HUES48 (cell line): ENCODE results near the gene RALGPS2.

Experiments used
- H3K27ac ChIP-seq: one replicate; pipeline ENCODE4 v1.7.0; 2013; ENCODE audit warnings: low read depth, low read length, inconsistent platforms
- H3K27me3 ChIP-seq: 2 replicates; pipeline ENCODE4 v1.6.1; 2013; ENCODE audit warnings: mild to moderate bottlenecking, low read length; ENCODE audit not compliant: control insufficient read depth, insufficient read depth
- H3K36me3 ChIP-seq: 2 replicates; pipeline ENCODE4 v1.6.1; 2013; ENCODE audit warnings: low read length; ENCODE audit not compliant: control insufficient read depth, insufficient read depth
- H3K4me1 ChIP-seq: 2 replicates; pipeline ENCODE4 v1.6.1; 2013; ENCODE audit warnings: mild to moderate bottlenecking, low read length; ENCODE audit not compliant: control insufficient read depth, insufficient read depth
- H3K4me3 ChIP-seq: 2 replicates; pipeline ENCODE4 v1.5.1; 2013; ENCODE audit warnings: mild to moderate bottlenecking, low read depth, low read length
- H3K9ac ChIP-seq: 2 replicates; pipeline ENCODE4 v1.6.1; 2013; ENCODE audit warnings: mild to moderate bottlenecking, low read depth, low read length, moderate library complexity
- H3K9me3 ChIP-seq: 2 replicates; pipeline ENCODE4 v1.6.1; 2013; ENCODE audit warnings: low read length; ENCODE audit not compliant: control insufficient read depth, insufficient read depth

The RALGPS2 gene

DNA sequence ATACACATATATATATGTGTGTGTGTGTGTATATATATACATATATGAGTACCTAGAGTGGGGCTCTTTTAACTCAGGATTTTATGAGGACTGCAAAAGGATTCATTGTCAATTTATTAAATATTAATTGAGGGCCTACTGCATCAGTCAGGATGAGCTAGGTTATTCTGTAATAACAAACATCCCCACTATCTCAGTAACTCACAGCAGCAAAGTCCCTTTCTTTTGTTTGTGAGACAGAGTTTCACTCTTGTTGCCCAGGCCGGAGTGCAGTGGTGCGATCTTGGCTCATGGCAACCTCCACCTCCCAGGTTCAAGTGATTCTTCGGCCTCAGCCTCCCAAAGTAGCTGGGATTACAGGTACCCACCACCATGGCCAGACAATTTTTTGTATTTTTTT is 236.8 kb downstream of the RALGPS2 start:
- H3K9ac ChIP-seq, result no peak overlapping the region
- no peaks in the 10 kb centered on the region for H3K4me1 ChIP-seq
- H3K4me3 ChIP-seq, result no peak overlapping the region
- no peaks in the 10 kb centered on the region for H3K9me3 ChIP-seq
- H3K27me3 ChIP-seq, result no peaks in the 10 kb centered on the region
- no peaks in the 10 kb centered on the region for H3K36me3 ChIP-seq
- H3K27ac ChIP-seq, result no peak overlapping the region

DNA sequence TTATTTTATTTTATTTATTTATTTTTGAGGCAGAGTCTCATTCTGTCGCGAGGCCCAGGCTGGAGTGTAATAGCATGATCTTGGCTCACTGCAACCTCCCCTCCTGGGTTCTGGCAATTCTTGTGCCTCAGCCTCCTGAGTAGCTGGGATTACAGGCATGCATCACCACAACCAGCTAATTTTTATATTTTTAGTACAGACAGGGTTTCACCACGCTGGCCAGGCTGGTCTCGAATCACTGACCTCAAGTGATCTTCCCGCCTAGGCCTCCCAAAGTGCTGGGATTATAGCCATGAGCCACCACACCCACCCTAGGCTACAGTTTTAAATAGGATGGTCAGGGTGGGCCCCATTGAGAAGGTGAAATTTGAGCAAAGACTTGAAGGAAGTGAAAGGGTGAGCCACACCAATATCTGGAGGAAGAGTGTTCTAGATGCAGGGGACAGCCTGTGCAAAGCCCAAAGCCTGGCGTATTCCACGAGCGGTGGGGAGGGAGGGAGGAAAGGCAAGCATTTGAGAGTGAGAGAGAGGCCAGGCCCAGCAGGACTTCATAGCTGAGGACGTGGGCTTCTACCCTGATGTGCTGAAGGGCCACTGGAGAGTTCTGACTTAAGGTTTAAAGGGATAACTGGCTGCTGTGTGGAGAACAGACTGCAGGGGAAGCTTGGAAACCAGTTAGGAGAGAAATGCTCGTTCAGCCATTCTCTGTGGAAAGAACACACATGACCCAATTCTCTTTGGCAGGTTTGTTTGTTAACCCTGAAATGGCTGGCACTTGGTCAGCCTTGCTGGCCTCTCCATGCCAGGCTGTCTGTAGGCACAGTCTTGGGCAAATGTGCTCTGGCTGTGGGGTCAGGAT is 238.0 kb downstream of the RALGPS2 start:
- Histone ChIP-seq H3K27ac (no peak overlapping the region), H3K9me3 (no peaks in the 10 kb centered on the region), H3K9ac (no peak overlapping the region), H3K36me3 (no peaks in the 10 kb centered on the region), H3K4me1 (no peaks in the 10 kb centered on the region), H3K4me3 (no peak overlapping the region), H3K27me3 (no peaks in the 10 kb centered on the region)

DNA sequence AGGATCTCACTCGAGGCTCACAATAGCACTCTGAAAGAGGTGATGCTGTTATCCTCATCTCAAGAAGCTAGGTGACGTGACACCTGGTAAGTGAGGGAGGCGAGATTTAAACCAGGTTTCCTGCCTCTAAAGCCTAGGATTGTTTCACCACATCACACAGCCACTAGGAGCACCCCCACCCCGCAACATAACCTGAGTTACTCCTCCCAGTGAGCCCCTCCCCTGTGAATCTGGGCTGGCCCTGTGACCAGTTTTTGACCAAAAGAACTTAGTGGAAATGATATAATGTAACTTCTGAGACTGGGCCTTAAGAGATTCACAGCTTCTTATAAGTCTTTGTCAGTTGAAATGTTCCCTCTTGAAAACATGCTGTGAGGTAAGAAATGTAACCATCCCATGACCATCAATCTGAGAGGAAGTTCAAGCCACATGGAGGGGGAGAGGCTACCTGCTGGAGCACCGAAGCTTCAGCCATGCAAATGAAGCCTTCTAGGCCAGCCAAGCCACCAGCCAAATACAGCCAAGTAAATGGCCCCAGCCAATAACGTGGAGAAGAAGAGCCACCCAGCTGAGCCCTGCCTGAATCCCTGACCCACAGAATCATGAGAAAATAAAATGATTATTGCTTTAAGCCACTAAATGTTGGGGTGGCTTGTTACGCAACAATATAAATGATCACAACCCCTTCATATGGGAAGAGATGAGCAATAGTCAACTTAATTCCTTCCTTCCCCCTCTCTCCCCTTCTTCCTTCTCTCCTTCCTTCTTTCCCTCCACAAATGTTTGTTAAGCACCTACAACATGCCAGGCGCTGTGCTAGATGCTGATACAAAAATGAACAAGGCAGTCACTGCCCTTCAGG is 239.7 kb downstream of the RALGPS2 start:
- Histone ChIP-seq H3K9ac (no peak overlapping the region), H3K27ac (no peak overlapping the region), H3K4me1 (no peaks in the 10 kb centered on the region), H3K9me3 (no peaks in the 10 kb centered on the region), H3K4me3 (no peak overlapping the region), H3K27me3 (no peaks in the 10 kb centered on the region), H3K36me3 (no peaks in the 10 kb centered on the region)

GRCh38 chr1:178966312-178966711 is 241.3 kb downstream of the RALGPS2 start:
- Histone ChIP-seq H3K36me3 (no peaks in the 10 kb centered on the region), H3K4me1 (no peaks in the 10 kb centered on the region), H3K9me3 (no peaks in the 10 kb centered on the region), H3K27ac (no peak overlapping the region), H3K9ac (no peak overlapping the region), H3K27me3 (no peaks in the 10 kb centered on the region), H3K4me3 (no peak overlapping the region)

DNA sequence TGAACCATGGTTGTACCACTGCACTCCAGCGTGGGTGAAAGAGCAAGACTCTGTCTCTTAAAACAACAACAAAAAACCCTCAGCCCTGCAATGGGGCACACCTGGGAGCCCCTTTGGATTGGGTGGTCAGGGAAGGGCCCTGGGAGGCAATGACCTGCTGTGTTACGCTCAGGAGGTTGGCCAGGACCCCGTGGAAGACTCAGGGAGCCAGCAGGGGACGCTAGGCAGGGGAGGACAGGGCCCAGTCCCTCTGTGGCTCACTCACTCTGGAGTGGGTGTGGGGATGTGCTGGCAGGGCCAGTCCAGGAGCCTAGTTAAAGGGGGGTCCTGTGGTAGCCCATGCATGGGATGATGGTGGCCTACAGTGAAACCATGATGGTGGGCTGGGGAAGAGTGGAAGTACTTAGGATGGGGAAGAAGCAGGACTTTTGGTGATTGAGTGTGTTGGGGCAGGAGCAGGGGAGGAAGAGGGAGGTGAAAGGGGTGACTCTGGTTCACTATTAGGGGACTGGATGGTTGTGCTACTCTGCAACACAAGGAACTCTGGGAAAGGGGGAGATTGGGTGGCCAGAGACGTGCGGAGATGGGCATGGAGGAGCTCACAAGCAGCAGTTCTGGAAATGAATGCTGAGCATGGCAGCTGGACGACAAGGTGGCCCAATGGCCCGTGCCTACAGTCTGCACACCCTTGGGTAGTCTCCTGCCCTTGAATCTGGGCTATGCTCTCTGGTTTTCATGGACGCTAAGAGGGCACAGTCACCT is 244.4 kb downstream of the RALGPS2 start:
- no peaks in the 10 kb centered on the region for H3K9me3 ChIP-seq
- no peaks in the 10 kb centered on the region for H3K36me3 ChIP-seq
- H3K27ac ChIP-seq, result no peak overlapping the region
- H3K4me1 ChIP-seq, result 0 out of 2 replicates have a peak, but pooled peaks cover 3% of the 10 kb centered on the region
- no peaks in the 10 kb centered on the region for H3K27me3 ChIP-seq
- no peak overlapping the region for H3K9ac ChIP-seq
- H3K4me3 ChIP-seq, result no peak overlapping the region

GRCh38 chr1:178970184-178970583 is 245.1 kb downstream of the RALGPS2 start:
- no peak overlapping the region for H3K4me3 ChIP-seq

More at GRCh38 chr1:178970184-178970583, 245.1 kb downstream of the RALGPS2 start:
- Histone ChIP-seq H3K27ac (no peak overlapping the region), H3K4me1 (0 out of 2 replicates have a peak, but pooled peaks cover 3% of the 10 kb centered on the region), H3K9me3 (no peaks in the 10 kb centered on the region), H3K27me3 (no peaks in the 10 kb centered on the region), H3K36me3 (no peaks in the 10 kb centered on the region), H3K9ac (no peak overlapping the region)
